ENCODE results near the gene OR10A6. TPM values are rescaled to one million over a fixed set of nuclear protein-coding genes. Genes with fewer than 3 reads are reported as not detected.

OR10A6 gene
- total RNA-seq, 1 experiment from 2014 or later, result not detected

- Mint-ChIP-seq H3K36me3 (ENCODE audit: insufficient read depth, unreplicated experiment) (no peaks in the 10 kb centered on the region), H3K27me3 (ENCODE audit: unreplicated experiment) (no peaks in the 10 kb centered on the region), H3K4me1 (ENCODE audit: low read depth, unreplicated experiment) (peaks cover 32% of the 10 kb centered on the region), H3K27ac (ENCODE audit: unreplicated experiment) (no peak overlapping the region), H3K4me3 (ENCODE audit: low read depth, unreplicated experiment) (no peak overlapping the region), H3K9me3 (ENCODE audit: low read depth, unreplicated experiment) (no peaks in the 10 kb centered on the region)
- DNase-seq, result no peak
- BruUV-seq (replicated peaks), result no TSS peak
- CTCF ChIA-PET, result interaction anchor here (2.8 kb wide), 1 partner anchor 71 kb away, joined by 7 read pairs; no protein-coding TSS in a partner anchor
- TF ChIP-seq CTCF (IDR thresholded peaks at IDR 0.05; ENCODE audit: unreplicated experiment), result no peak
- intact Hi-C loops (cut with micrococcal nuclease; ENCODE audit: unreplicated experiment), result loop anchor here (2.0 kb wide), 1 partner anchor 80 kb away; the partner anchor contains the start of gene EIF3F
These were observed 23.9 kb downstream of the OR10A6 start for GRCh38 chr11:7907121-7907520.

- peaks cover 32% of the 10 kb centered on the region for H3K4me1 Mint-ChIP-seq (ENCODE audit: low read depth, unreplicated experiment)
- intact Hi-C loops (cut with micrococcal nuclease; ENCODE audit: unreplicated experiment), result loop anchor here (2.0 kb wide), 1 partner anchor 80 kb away; the partner anchor contains the start of gene EIF3F
- DNase-seq, result no peak
- no peaks in the 10 kb centered on the region for H3K27me3 Mint-ChIP-seq (ENCODE audit: unreplicated experiment)
- H3K36me3 Mint-ChIP-seq (ENCODE audit: insufficient read depth, unreplicated experiment), result no peaks in the 10 kb centered on the region
- peak overlapping the region; percentile 65 for H3K27ac Mint-ChIP-seq (ENCODE audit: unreplicated experiment)
- no peaks in the 10 kb centered on the region for H3K9me3 Mint-ChIP-seq (ENCODE audit: low read depth, unreplicated experiment)
- CTCF ChIA-PET, result interaction anchor here (1.5 to 3.2 kb wide), 4 partner anchors 13 to 193 kb away, joined by 5 to 30 read pairs (median 10); partner anchors contain the start of gene EIF3F
- peak overlapping the region; percentile 24 for H3K4me3 Mint-ChIP-seq (ENCODE audit: low read depth, unreplicated experiment)
- TF ChIP-seq CTCF (IDR thresholded peaks at IDR 0.05; ENCODE audit: unreplicated experiment), result no peak
- BruUV-seq (replicated peaks), result no TSS peak
These were observed 24.6 kb downstream of the OR10A6 start for GRCh38 chr11:7906481-7906880.

GRCh38 chr11:7905961-7906429 is 25.1 kb downstream of the OR10A6 start:
- Mint-ChIP-seq H3K27me3 (ENCODE audit: unreplicated experiment) (no peaks in the 10 kb centered on the region), H3K4me1 (ENCODE audit: low read depth, unreplicated experiment) (peaks cover 32% of the 10 kb centered on the region), H3K9me3 (ENCODE audit: low read depth, unreplicated experiment) (no peaks in the 10 kb centered on the region), H3K27ac (ENCODE audit: unreplicated experiment) (peak overlapping the region; percentile 65), H3K36me3 (ENCODE audit: insufficient read depth, unreplicated experiment) (no peaks in the 10 kb centered on the region), H3K4me3 (ENCODE audit: low read depth, unreplicated experiment) (peak overlapping the region; percentile 24)
- DNase-seq, result peak; percentile 54
- TF ChIP-seq CTCF (IDR thresholded peaks at IDR 0.05; ENCODE audit: unreplicated experiment), result no peak
- no TSS peak for BruUV-seq (replicated peaks)
- CTCF ChIA-PET, result interaction anchor here (1.5 to 3.2 kb wide), 4 partner anchors 12 to 193 kb away, joined by 5 to 30 read pairs (median 10); partner anchors contain the start of gene EIF3F
- intact Hi-C loops (cut with micrococcal nuclease; ENCODE audit: unreplicated experiment), result loop anchor here (2.0 kb wide), 1 partner anchor 81 kb away; the partner anchor contains the start of gene EIF3F

- peaks cover 32% of the 10 kb centered on the region for H3K4me1 Mint-ChIP-seq (ENCODE audit: low read depth, unreplicated experiment)
- H3K36me3 Mint-ChIP-seq (ENCODE audit: insufficient read depth, unreplicated experiment), result no peaks in the 10 kb centered on the region
- no TSS peak for BruUV-seq (replicated peaks)
- peak overlapping the region; percentile 24 for H3K4me3 Mint-ChIP-seq (ENCODE audit: low read depth, unreplicated experiment)
- no peak for TF ChIP-seq CTCF (IDR thresholded peaks at IDR 0.05; ENCODE audit: unreplicated experiment)
- peak overlapping the region; percentile 65 for H3K27ac Mint-ChIP-seq (ENCODE audit: unreplicated experiment)
- CTCF ChIA-PET, result interaction anchor here (0.7 to 3.2 kb wide), 5 partner anchors 12 to 194 kb away, joined by 3 to 30 read pairs (median 7); partner anchors contain the start of gene EIF3F
- no peaks in the 10 kb centered on the region for H3K27me3 Mint-ChIP-seq (ENCODE audit: unreplicated experiment)
- DNase-seq, result no peak
- H3K9me3 Mint-ChIP-seq (ENCODE audit: low read depth, unreplicated experiment), result no peaks in the 10 kb centered on the region
- intact Hi-C loops (cut with micrococcal nuclease; ENCODE audit: unreplicated experiment), result no loop called here
These were observed 25.5 kb downstream of the OR10A6 start for GRCh38 chr11:7905549-7905948.
